Trophoblast cell (in vitro differentiated cells and primary cell): ENCODE data around the gene ICOS.

Experiments used
- DNase-seq, 2 donors: peaks; one replicate each; pipeline ENCODE4 v3.0.0-alpha.2; 2016
- H2AFZ ChIP-seq: 2 replicates; pipeline ENCODE4 v1.6.1; 2013; ENCODE audit warnings: low read length, moderate library complexity, mild to moderate bottlenecking; ENCODE audit not compliant: insufficient read depth, poor library complexity
- H2AK5ac ChIP-seq: 2 replicates; pipeline ENCODE4 v1.6.1; 2013; ENCODE audit warnings: mild to moderate bottlenecking, low read length
- H2BK120ac ChIP-seq: 2 replicates; pipeline ENCODE4 v1.6.1; 2013; ENCODE audit warnings: low read length, mild to moderate bottlenecking, moderate library complexity; ENCODE audit not compliant: insufficient read depth, poor library complexity
- H2BK12ac ChIP-seq: 2 replicates; pipeline ENCODE4 v1.6.1; 2013; ENCODE audit warnings: mild to moderate bottlenecking, low read length, moderate library complexity
- H2BK5ac ChIP-seq: 2 replicates; pipeline ENCODE4 v1.6.1; 2013; ENCODE audit warnings: low read length, low read depth, moderate library complexity, mild to moderate bottlenecking; ENCODE audit not compliant: poor library complexity
- H3K14ac ChIP-seq: 2 replicates; pipeline ENCODE4 v1.6.1; 2013; ENCODE audit warnings: mild to moderate bottlenecking, low read length
- H3K18ac ChIP-seq: 2 replicates; pipeline ENCODE4 v1.6.1; 2013; ENCODE audit warnings: mild to moderate bottlenecking, low read length
- H3K23ac ChIP-seq: 2 replicates; pipeline ENCODE4 v1.6.1; 2013; ENCODE audit warnings: low read length
- H3K27ac ChIP-seq: 2 replicates; pipeline ENCODE4 v1.5.1; 2013; ENCODE audit warnings: low read depth, mild to moderate bottlenecking, inconsistent platforms, low read length, moderate library complexity
- H3K27me3 ChIP-seq: 2 replicates; pipeline ENCODE4 v1.6.1; 2013; ENCODE audit warnings: inconsistent platforms, mild to moderate bottlenecking, low read length, moderate library complexity; ENCODE audit not compliant: insufficient read depth
- H3K36me3 ChIP-seq, 2 experiments: 1 replicate in 1 of 2; 2 replicates in 1 of 2; pipeline ENCODE4 v1.6.1; 2013; ENCODE audit warnings: low read length in 2 of 2, mild to moderate bottlenecking in 2 of 2, moderate library complexity in 1 of 2; ENCODE audit not compliant: insufficient read depth in 2 of 2, control insufficient read depth in 1 of 2
- H3K4ac ChIP-seq: 2 replicates; pipeline ENCODE4 v1.6.1; 2013; ENCODE audit warnings: low read depth, mild to moderate bottlenecking, low read length, moderate library complexity
- H3K4me1 ChIP-seq, 2 experiments: 1 replicate in 1 of 2; 2 replicates in 1 of 2; pipeline ENCODE4 v1.6.1; 2013; ENCODE audit warnings: low read length in 2 of 2, mild to moderate bottlenecking in 2 of 2, moderate library complexity in 1 of 2; ENCODE audit not compliant: insufficient read depth in 2 of 2, control insufficient read depth in 1 of 2
- H3K4me2 ChIP-seq: 2 replicates; pipeline ENCODE4 v1.6.1; 2013; ENCODE audit warnings: inconsistent platforms, mild to moderate bottlenecking, low read length, moderate library complexity
- H3K4me3 ChIP-seq: 2 replicates; pipeline ENCODE4 v1.5.1; 2013; ENCODE audit warnings: mild to moderate bottlenecking, low read depth, low read length, inconsistent platforms
- H3K79me1 ChIP-seq: one replicate; pipeline ENCODE4 v1.6.1; 2013; ENCODE audit warnings: low read length
- H3K79me2 ChIP-seq: 2 replicates; pipeline ENCODE4 v1.6.1; 2013; ENCODE audit warnings: low read length, mild to moderate bottlenecking; ENCODE audit not compliant: control insufficient read depth, insufficient read depth, poor library complexity
- H3K9ac ChIP-seq: 2 replicates; pipeline ENCODE4 v1.6.1; 2013; ENCODE audit warnings: mild to moderate bottlenecking, low read length
- H3K9me3 ChIP-seq: 2 replicates; pipeline ENCODE4 v1.6.1; 2013; ENCODE audit warnings: low read depth, mild to moderate bottlenecking, control low read depth, inconsistent platforms, low read length; ENCODE audit not compliant: insufficient read depth
- H4K12ac ChIP-seq: 2 replicates; pipeline ENCODE4 v1.6.1; 2013; ENCODE audit warnings: low read depth, mild to moderate bottlenecking, low read length, moderate library complexity
- H4K8ac ChIP-seq: 2 replicates; pipeline ENCODE4 v1.6.1; 2013; ENCODE audit warnings: low read depth, mild to moderate bottlenecking, low read length, moderate library complexity
- H4K91ac ChIP-seq: one replicate; pipeline ENCODE4 v1.6.1; 2013; ENCODE audit warnings: low read depth, mild to moderate bottlenecking, low read length, moderate library complexity
- WGBS: extraction: QIAGEN DNeasy Blood & Tissue Kit; methylation state at CpG from one replicate; pipeline ENCODE4 v1.1.7; 2013; ENCODE audit warnings: missing lambda C conversion rate; ENCODE audit not compliant: insufficient read length, insufficient coverage; ENCODE audit errors: extremely low coverage; 5-methylcytosine and 5-hydroxymethylcytosine counted together

Gene ICOS

DNA sequence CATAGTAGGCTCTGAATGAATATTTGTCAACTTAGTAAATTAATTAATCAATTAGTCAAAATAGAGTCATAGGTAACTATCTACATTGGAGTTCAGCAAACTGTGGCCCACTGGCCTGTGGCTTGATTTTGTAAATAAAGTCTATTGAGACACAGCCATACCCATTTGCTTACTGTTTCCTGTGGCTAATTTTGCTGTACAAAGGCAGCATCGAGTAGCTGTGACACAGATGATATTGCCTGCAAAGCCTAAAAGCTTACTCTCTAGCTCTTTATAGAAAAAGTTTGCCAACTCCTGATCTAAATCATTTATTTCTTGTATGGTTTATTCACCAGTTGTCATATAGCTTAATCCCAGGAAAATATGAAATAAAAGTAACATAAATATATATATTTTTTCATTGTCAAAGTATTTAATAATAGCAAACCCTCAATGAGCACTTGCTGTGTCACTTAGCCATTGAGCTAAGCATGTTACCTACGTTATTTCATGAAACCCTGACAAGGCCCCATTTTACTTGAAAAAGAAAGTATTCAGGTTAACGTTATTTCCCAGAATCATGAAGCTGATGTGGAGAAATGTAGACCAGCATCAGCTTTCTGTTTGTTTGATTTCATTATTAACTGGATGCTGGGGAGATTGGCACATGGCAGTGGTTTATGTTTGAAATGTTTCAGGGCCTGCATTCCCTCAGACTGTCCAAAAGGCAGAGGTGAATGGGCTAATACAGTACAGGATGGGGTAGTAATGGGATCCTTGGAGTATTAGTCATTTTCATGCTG lies 69.6 kb downstream of the ICOS start:
- H3K4ac ChIP-seq: no peak overlapping the region
- H2AK5ac ChIP-seq: no peak overlapping the region
- no peak overlapping the region for H3K27ac ChIP-seq
- H2BK5ac ChIP-seq: no peak overlapping the region
- no CpG with 5 or more reads among the region's 3 CpGs for WGBS
- no peak for DNase-seq
- no peaks in the 10 kb centered on the region for H3K9me3 ChIP-seq
- no peak overlapping the region for H3K4me3 ChIP-seq
- no peak overlapping the region for H3K4me2 ChIP-seq
- H3K4me1 ChIP-seq: peaks cover 0 to 2% of the 10 kb centered on the region in 2 experiments
- H4K12ac ChIP-seq: no peak overlapping the region
- no peak overlapping the region for H3K23ac ChIP-seq
- H3K79me1 ChIP-seq: no peaks in the 10 kb centered on the region
- H2BK120ac ChIP-seq: no peak overlapping the region
- H3K14ac ChIP-seq: no peak overlapping the region
- no peaks in the 10 kb centered on the region for H3K36me3 ChIP-seq
- no peak overlapping the region for H3K18ac ChIP-seq
- H2BK12ac ChIP-seq: no peak overlapping the region
- H3K79me2 ChIP-seq: no peaks in the 10 kb centered on the region
- no peak overlapping the region for H4K91ac ChIP-seq
- no peak overlapping the region for H3K9ac ChIP-seq
- H4K8ac ChIP-seq: no peak overlapping the region
- H3K27me3 ChIP-seq: no peaks in the 10 kb centered on the region
- no peak overlapping the region for H2AFZ ChIP-seq

DNA sequence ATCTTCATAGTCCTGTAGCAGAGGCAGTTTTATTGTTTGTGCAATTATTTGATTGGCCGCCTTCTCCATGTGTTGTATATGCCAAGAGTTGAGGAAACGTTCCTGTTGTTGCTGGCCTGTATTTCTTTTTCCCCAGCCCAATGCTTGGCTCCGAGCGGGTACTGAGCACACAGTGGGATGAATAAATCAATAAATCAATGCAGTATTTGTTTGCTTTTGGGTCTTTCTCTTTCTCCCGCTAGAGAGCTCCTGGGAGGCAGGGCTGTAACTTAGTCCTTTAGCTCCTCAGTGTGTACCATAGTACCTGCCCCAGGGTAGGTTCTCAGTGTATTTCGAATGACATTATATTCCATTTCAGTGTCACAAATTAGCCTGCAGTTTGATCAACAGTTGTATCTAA lies 71.8 kb downstream of the ICOS start:
- Histone ChIP-seq H3K4ac (no peak overlapping the region), H3K18ac (no peak overlapping the region), H3K9ac (no peak overlapping the region), H3K4me2 (no peak overlapping the region), H3K4me3 (no peak overlapping the region), H2BK5ac (no peak overlapping the region), H3K14ac (no peak overlapping the region), H3K36me3 (no peaks in the 10 kb centered on the region), H3K9me3 (no peaks in the 10 kb centered on the region), H4K8ac (no peak overlapping the region), H2AFZ (no peak overlapping the region), H3K27ac (no peak overlapping the region), H4K12ac (no peak overlapping the region), H3K79me1 (no peaks in the 10 kb centered on the region), H4K91ac (no peak overlapping the region), H2BK12ac (no peak overlapping the region), H3K23ac (no peak overlapping the region), H3K4me1 (peaks cover 3 to 9% of the 10 kb centered on the region in 2 experiments), H2AK5ac (no peak overlapping the region), H3K79me2 (no peaks in the 10 kb centered on the region), H3K27me3 (no peaks in the 10 kb centered on the region), H2BK120ac (no peak overlapping the region)
- no peak for DNase-seq
- WGBS: no CpG with 5 or more reads among the region's 6 CpGs

DNA sequence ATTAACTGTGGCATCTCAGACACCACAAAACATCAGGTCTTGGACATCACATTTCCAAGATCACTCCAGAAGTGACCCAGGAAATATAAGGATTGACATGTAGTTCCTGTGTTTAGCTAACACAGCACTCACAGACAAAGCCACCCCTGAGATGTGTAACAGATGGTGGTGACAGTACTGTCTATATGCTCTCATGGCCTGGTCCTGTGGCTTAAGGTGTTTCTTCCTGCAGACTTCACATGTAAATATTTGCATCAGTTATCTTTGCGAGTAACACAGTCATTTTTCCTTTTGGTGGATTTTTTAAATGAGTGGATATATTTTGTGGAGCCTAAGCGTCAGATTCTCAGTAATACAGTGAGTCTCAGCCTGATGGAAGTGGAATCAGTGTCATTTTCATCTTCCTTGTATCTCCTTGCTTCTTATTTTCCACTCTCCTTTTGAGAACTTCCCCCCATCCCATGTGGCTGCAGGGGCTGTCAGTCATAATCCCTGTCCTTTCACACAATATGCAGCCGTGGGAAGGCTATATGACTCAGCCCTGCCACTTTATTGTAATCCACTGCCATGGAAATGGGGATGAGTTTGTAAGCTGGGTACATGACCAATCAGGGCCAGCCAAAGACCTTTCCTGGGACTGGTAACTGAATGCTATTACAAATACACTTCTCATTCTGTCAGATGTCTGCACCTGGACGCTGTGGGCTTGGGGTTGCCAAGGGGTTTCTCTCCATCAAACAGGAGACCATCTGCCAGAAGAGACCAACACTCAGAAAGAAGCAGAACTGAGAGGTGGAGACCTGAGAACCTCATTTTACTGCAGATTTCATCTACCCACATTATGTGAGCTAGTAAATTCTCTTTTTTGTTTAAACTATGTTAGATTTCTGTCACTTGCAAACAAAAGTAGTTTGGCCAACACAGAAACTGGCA lies 74.3 kb downstream of the ICOS start:
- no peak overlapping the region for H4K8ac ChIP-seq
- H4K91ac ChIP-seq: no peak overlapping the region
- no peaks in the 10 kb centered on the region for H3K79me1 ChIP-seq
- no peaks in the 10 kb centered on the region for H3K36me3 ChIP-seq
- no peaks in the 10 kb centered on the region for H3K9me3 ChIP-seq
- H4K12ac ChIP-seq: no peak overlapping the region
- H3K27me3 ChIP-seq: no peaks in the 10 kb centered on the region
- no peak overlapping the region for H3K9ac ChIP-seq
- DNase-seq: no peak
- H3K4ac ChIP-seq: no peak overlapping the region
- H3K23ac ChIP-seq: no peak overlapping the region
- peaks cover 3 to 9% of the 10 kb centered on the region in 2 experiments for H3K4me1 ChIP-seq
- no peak overlapping the region for H3K4me2 ChIP-seq
- no peak overlapping the region for H3K14ac ChIP-seq
- no peak overlapping the region for H2BK120ac ChIP-seq
- no peak overlapping the region for H3K4me3 ChIP-seq
- no peak overlapping the region for H2BK12ac ChIP-seq
- no peak overlapping the region for H2AK5ac ChIP-seq
- no peak overlapping the region for H2AFZ ChIP-seq
- WGBS: no CpG with 5 or more reads among the region's 4 CpGs
- H3K27ac ChIP-seq: no peak overlapping the region
- H2BK5ac ChIP-seq: no peak overlapping the region
- H3K79me2 ChIP-seq: no peaks in the 10 kb centered on the region
- no peak overlapping the region for H3K18ac ChIP-seq
